B cell (primary cell): Measurements from ENCODE around the gene TSHZ3. TPM values are rescaled to one million over a fixed set of nuclear protein-coding genes. Genes with fewer than 3 reads are reported as not detected.

Source experiments
- ATAC-seq: fragments of 200-7000 bp; cut with Tn5 transposase; one replicate; pipeline ENCODE4 v1.10.0; 2021; ENCODE audit warnings: low read depth, mild to moderate bottlenecking, moderate number of reproducible peaks, moderate library complexity
- CTCF ChIA-PET: fragments of 350-600 bp; sonication (Branson Sonifier 250); formaldehyde crosslinking; loops from one replicate; lab custom pipeline; 2021; ENCODE audit warnings: antibody characterized with exemption, inconsistent platforms; lab: Charles Lee
- POLR2A ChIA-PET: fragments of 350-600 bp; sonication (Branson Sonifier 250); formaldehyde crosslinking; loops from one replicate; lab custom pipeline; 2021; ENCODE audit warnings: antibody characterized with exemption; lab: Charles Lee
- DNase-seq: peaks from one replicate; pipeline ENCODE4 v3.0.0; 2013
- H2AFZ ChIP-seq: 2 replicates; pipeline ENCODE4 v1.6.1; 2012; ENCODE audit warnings: mild to moderate bottlenecking, low read depth, low read length; ENCODE audit not compliant: insufficient read depth, poor library complexity, severe bottlenecking
- H3K27ac ChIP-seq, 2 donors: 1 replicate in 1 of 2; 2 replicates in 1 of 2; pipeline ENCODE4 v1.5.1; 2012 to 2013; ENCODE audit warnings: low read length in 2 of 2, mild to moderate bottlenecking in 2 of 2, moderate library complexity in 1 of 2
- H3K27me3 ChIP-seq, 4 experiments: fragments of 200-600 bp in 1 of 4; sonication (generic) in 1 of 4; replicated peaks in 1 of 4; 1 replicate in 2 of 4; 2 replicates in 2 of 4; pipeline versions ENCODE4 v1.6.1 to v1.7.0; 2013 to 2016; ENCODE audit warnings: low read length in 3 of 4, mild to moderate bottlenecking in 2 of 4, mixed read lengths in 1 of 4, moderate library complexity in 1 of 4; ENCODE audit not compliant: insufficient read depth in 4 of 4, control insufficient read depth in 3 of 4; ENCODE audit errors: control extremely low read depth in 1 of 4
- H3K36me3 ChIP-seq, 2 experiments: replicated peaks in 1 of 2; 1 replicate in 1 of 2; 2 replicates in 1 of 2; pipeline versions ENCODE4 v1.6.1 to v1.7.1; 2013; ENCODE audit warnings: low read length in 1 of 2; ENCODE audit not compliant: insufficient read depth in 2 of 2, control insufficient read depth in 1 of 2; ENCODE audit errors: control extremely low read depth in 1 of 2, extremely low read depth in 1 of 2
- H3K4me1 ChIP-seq, 2 donors: fragments of 200-600 bp in 1 of 2; sonication (generic) in 1 of 2; 1 replicate in 1 of 2; 2 replicates in 1 of 2; pipeline versions ENCODE4 v1.5.1 to v1.6.1; 2013 to 2017; ENCODE audit warnings: low read length in 2 of 2; ENCODE audit not compliant: control insufficient read depth in 2 of 2, insufficient read depth in 2 of 2
- H3K4me2 ChIP-seq: replicated peaks from 2 replicates; pipeline ENCODE3; 2012; ENCODE audit warnings: mild to moderate bottlenecking, low read depth, low read length; ENCODE audit not compliant: poor library complexity, severe bottlenecking
- H3K4me3 ChIP-seq, 5 experiments: fragments of 200-600 bp in 1 of 5; sonication (generic) in 1 of 5; 1 replicate in 3 of 5; 2 replicates in 2 of 5; pipeline versions ENCODE4 v1.5.1 to v1.7.0; 2011 to 2016; ENCODE audit warnings: low read length in 4 of 5, mild to moderate bottlenecking in 4 of 5, low read depth in 2 of 5, control low read depth in 1 of 5, moderate library complexity in 1 of 5; ENCODE audit not compliant: insufficient read depth in 1 of 5; ENCODE audit errors: control extremely low read depth in 1 of 5, extremely low read depth in 1 of 5
- H3K79me2 ChIP-seq: fragments of 200-600 bp; sonication (generic); one replicate; pipeline ENCODE4 v1.6.0; 2016; ENCODE audit warnings: low read length; ENCODE audit not compliant: control insufficient read depth, insufficient read depth
- H3K9ac ChIP-seq: fragments of 200-600 bp; sonication (generic); 2 replicates; pipeline ENCODE4 v1.6.1; 2017; ENCODE audit warnings: mild to moderate bottlenecking, low read length, moderate library complexity
- H3K9me3 ChIP-seq, 3 donors: one replicate each; pipeline versions ENCODE4 v1.6.1 to v1.7.1; 2013; ENCODE audit warnings: low read length in 2 of 3; ENCODE audit not compliant: control insufficient read depth in 2 of 3, insufficient read depth in 1 of 3; ENCODE audit errors: control extremely low read depth in 1 of 3
- H4K20me1 ChIP-seq: 2 replicates; pipeline ENCODE4 v1.6.0; 2012; ENCODE audit warnings: mild to moderate bottlenecking, low read length; ENCODE audit not compliant: insufficient read depth, control insufficient read depth, poor library complexity, severe bottlenecking
- H3K27ac Mint-ChIP-seq: one replicate; pipeline ENCODE4 v1.8.0; 2021; ENCODE audit warnings: mixed read lengths
- H3K27me3 Mint-ChIP-seq: one replicate; pipeline ENCODE4 v1.8.0; 2021; ENCODE audit warnings: mixed read lengths
- H3K4me1 Mint-ChIP-seq: one replicate; pipeline ENCODE4 v1.8.0; 2021; ENCODE audit warnings: mixed read lengths
- H3K4me3 Mint-ChIP-seq: one replicate; pipeline ENCODE4 v1.8.0; 2021; ENCODE audit warnings: mixed read lengths
- H3K9me3 Mint-ChIP-seq: one replicate; pipeline ENCODE4 v1.8.0; 2022; ENCODE audit warnings: mixed read lengths; ENCODE audit not compliant: insufficient read depth
- EZH2 ChIP-seq: IDR thresholded peaks from 2 replicates; pipeline ENCODE4 v1.6.1; 2012; ENCODE audit warnings: borderline replicate concordance, low read depth, mild to moderate bottlenecking, moderate library complexity, low read length; ENCODE audit not compliant: insufficient read depth, poor library complexity, severe bottlenecking
- WGBS: methylation state at CpG from one replicate; pipeline ENCODE4 v1.1.5; 2013; ENCODE audit warnings: missing lambda C conversion rate; ENCODE audit not compliant: insufficient coverage; 5-methylcytosine and 5-hydroxymethylcytosine counted together
- intact Hi-C: fragments of 100-400 bp; cut with micrococcal nuclease; formaldehyde crosslinking; loops from one replicate; pipeline ENCODE4 v1.10.0; 2022
- polyA plus RNA-seq: library from polyadenylated mRNA; depleted of rRNA; stranded (reverse); fragments of >200 nt; gene quantifications from 2 replicates; pipeline ENCODE4 v1.2.3, GENCODE V29; 2012
- total RNA-seq, 2 donors: library from RNA; stranded (reverse); fragments of 120-200 nt in 1 of 2; gene quantifications; 1 replicate in 1 of 2; 2 replicates in 1 of 2; pipeline versions ENCODE4 v1.2.3 to v1.2.4, GENCODE V29; 2013 to 2022
- TF ChIP-seq, protein P1 (sequence below): fragments of 200-600 bp; IDR thresholded peaks from one replicate; pipeline ENCODE4 v1.8.0; 2022; ENCODE audit warnings: antibody characterized with exemption, mild to moderate bottlenecking

Gene TSHZ3
- total and polyA plus RNA-seq, 2 donors (not counting 1 experiment from before 2014, with no cell fraction given) = 0.03 to 0.34 TPM

DNA sequence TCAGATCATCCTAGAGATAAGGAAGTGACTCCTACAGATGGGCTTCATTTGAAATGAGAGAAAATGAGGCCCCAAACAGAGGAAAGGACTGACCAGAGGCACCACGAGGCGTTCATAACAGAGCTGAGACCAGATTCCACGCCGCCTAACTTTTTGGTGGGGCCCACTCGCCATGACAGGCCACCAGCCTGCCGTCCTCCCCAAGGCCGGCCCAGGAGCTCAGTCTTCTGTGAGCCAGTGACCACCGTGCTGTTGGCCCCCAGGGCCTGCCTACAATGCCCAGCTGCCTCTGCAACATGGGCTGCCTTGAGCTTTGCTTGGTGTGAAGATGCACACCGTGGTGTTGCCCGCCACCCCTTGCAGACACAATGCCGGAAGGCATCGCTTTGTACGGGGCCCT lies 40.5 kb downstream of the TSHZ3 start:
- no peaks in the 10 kb centered on the region for H3K79me2 ChIP-seq
- DNase-seq = no peak
- no peaks in the 10 kb centered on the region for H3K27me3 ChIP-seq
- ChIA-PET POLR2A (no interaction called here), CTCF (no interaction called here)
- no peak overlapping the region for H3K27ac Mint-ChIP-seq
- TF ChIP-seq, protein P1, sequence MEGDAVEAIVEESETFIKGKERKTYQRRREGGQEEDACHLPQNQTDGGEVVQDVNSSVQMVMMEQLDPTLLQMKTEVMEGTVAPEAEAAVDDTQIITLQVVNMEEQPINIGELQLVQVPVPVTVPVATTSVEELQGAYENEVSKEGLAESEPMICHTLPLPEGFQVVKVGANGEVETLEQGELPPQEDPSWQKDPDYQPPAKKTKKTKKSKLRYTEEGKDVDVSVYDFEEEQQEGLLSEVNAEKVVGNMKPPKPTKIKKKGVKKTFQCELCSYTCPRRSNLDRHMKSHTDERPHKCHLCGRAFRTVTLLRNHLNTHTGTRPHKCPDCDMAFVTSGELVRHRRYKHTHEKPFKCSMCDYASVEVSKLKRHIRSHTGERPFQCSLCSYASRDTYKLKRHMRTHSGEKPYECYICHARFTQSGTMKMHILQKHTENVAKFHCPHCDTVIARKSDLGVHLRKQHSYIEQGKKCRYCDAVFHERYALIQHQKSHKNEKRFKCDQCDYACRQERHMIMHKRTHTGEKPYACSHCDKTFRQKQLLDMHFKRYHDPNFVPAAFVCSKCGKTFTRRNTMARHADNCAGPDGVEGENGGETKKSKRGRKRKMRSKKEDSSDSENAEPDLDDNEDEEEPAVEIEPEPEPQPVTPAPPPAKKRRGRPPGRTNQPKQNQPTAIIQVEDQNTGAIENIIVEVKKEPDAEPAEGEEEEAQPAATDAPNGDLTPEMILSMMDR = no peak
- no peak for TF ChIP-seq EZH2
- H3K4me1 ChIP-seq = no peaks in the 10 kb centered on the region
- no peaks in the 10 kb centered on the region for H3K27me3 Mint-ChIP-seq
- no peak overlapping the region for H3K4me3 Mint-ChIP-seq
- no peak overlapping the region for H3K9ac ChIP-seq
- no peaks in the 10 kb centered on the region for H4K20me1 ChIP-seq
- H3K36me3 ChIP-seq = no peaks in the 10 kb centered on the region
- no peak overlapping the region for H3K4me2 ChIP-seq
- H2AFZ ChIP-seq = no peak overlapping the region
- no peak for ATAC-seq
- no peak overlapping the region for H3K4me3 ChIP-seq
- no peaks in the 10 kb centered on the region for H3K9me3 Mint-ChIP-seq
- no peaks in the 10 kb centered on the region for H3K4me1 Mint-ChIP-seq
- intact Hi-C loops = no loop called here
- WGBS = 88% methylated on average over 12 of the region's 13 CpGs
- peaks cover 0 to 12% (median 0%) of the 10 kb centered on the region in 3 donors for H3K9me3 ChIP-seq
- H3K27ac ChIP-seq = no peak overlapping the region

DNA sequence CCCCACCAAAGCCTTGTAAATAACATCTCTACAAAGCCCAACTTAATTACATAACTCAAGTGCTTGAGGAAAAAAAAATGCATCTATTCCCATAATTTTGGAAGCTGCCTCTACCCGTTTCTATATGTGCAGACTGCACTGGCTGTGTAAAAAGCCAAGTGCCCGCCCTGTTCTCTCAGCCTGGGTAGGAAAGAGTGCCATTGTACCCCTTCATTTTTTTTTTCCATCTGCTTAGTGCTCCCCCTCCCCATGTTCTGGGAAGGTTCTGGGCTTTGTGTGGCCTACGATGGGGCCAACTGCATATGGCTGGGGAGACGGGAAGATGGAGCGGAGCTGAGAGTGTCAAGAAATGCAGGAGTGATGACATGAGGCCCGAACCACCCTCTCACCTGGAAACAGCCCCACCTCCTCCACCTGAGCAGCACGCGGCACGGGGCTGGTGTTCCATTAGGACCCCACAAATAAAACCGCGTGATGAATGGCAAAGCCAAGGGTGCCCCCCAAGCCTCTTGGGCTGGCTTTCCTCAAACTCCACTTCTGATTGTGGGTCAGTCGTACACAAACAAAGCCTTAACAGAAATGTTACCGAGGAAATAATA lies 42.1 kb downstream of the TSHZ3 start:
- Histone ChIP-seq H3K36me3 (no peaks in the 10 kb centered on the region), H2AFZ (no peak overlapping the region), H3K9ac (no peak overlapping the region), H3K79me2 (no peaks in the 10 kb centered on the region), H3K4me1 (no peaks in the 10 kb centered on the region), H3K4me2 (no peak overlapping the region), H3K4me3 (no peak overlapping the region), H3K27me3 (no peaks in the 10 kb centered on the region), H3K9me3 (peaks cover 0 to 18% (median 0%) of the 10 kb centered on the region in 3 donors), H3K27ac (no peak overlapping the region), H4K20me1 (no peaks in the 10 kb centered on the region)
- no peak overlapping the region for H3K4me3 Mint-ChIP-seq
- H3K9me3 Mint-ChIP-seq = no peaks in the 10 kb centered on the region
- POLR2A ChIA-PET = no interaction called here
- no peaks in the 10 kb centered on the region for H3K27me3 Mint-ChIP-seq
- no peaks in the 10 kb centered on the region for H3K4me1 Mint-ChIP-seq
- 96% methylated on average over 8 of the region's 13 CpGs for WGBS
- ATAC-seq (no peak), DNase-seq (no peak)
- CTCF ChIA-PET = no interaction called here
- H3K27ac Mint-ChIP-seq = no peak overlapping the region
- intact Hi-C loops = no loop called here
- TF ChIP-seq EZH2 = no peak
- TF ChIP-seq, protein P1 = no peak
